Stimulated activated CD4-positive, alpha-beta T cell treated with anti-CD3 and anti-CD28 coated beads, TNF-alpha, amount 100 ng/mL, for 24 hours (primary cell): ENCODE data around the gene UIMC1.

Experiments
- DNase-seq, 3 experiments: peaks; one replicate each; pipeline ENCODE4 v3.0.0-alpha.2; 2020; ENCODE audit warnings: low read depth in 3 of 3

UIMC1 gene

DNA sequence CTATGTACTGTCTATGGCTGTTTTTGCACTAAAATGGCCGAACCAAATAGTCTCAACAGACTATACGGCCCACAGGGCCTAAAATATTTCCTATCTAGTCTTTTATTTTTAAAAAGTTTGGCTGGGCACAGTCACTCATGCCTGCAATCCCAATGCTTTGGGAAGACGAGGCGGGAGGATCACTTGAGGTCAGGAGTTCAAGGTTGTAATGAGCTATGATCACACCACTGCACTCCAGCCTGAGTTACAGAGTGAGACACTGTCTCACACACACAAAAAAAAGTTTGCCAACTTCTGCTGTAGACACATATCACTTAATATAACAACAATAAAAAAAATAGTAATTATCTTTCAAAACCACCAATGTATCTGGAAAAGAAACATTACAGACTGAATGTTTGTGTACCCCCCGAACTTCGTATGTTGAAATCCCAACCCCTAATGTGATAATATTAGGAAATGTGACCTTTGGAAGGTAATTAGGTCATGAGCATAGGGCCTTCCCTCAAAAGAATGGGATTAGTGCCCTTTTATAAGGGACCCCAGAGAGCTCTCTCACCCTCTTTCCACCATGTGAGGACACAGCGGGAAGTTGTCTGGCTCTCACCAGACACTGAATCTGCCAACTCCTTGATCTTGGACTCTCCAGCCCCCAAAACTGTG is 53.9 kb downstream of the UIMC1 start:
- no peak for DNase-seq

DNA sequence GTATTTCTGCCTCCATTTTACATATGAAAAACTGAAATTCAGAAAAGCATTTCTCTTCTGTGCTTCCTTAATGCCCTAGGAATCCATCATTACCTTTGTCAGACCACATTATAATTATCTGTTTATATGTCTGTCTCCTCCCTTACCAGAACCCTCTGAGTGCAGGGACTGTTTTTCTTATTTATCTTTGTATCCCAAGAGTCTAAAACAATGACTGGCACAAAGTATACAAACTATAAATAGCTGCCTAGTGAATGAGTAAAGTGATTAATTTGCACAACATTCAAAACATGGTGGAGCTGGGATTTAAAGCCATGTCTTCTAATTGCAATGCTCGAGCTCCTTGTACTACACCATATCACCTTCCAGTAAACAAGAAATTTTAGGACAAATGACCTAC is 58.1 kb downstream of the UIMC1 start:
- DNase-seq: no peak

DNA sequence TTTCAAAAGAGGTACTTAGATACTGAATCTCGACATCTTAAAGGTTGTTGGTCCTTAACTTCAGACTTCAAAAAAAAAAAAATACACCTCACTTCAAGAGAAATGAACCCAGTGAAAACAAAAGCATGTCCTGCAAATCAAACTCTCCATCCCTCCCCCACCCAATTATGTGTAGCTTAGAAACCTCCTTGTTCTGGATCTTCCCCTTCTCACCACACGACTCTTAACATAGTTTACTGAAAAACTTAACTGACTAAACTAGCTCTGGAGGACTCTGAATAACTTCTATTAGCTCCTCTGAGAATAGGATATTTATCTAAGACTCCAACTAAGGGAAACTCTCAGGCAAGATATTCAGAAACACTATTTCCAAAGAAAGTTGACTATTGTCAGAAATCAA is 58.7 kb downstream of the UIMC1 start:
- no peak for DNase-seq

DNA sequence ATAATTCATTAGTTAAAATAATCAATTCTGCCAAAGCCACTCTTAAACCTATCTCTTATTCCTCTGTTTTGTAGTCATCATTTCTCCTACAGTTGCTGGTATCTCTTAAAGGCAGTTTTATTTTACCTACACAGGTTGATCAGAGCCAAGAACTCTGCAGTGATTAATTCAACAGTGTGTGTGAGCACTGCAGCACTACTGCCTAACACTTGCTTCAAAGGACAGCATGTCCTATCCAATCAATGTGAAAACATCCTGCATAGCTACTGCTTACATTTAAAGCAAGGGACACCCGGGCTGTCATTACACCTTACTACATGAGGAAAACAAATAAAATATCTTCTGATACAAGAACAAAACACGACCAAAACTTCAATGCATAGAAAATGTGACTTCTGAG is 62.3 kb downstream of the UIMC1 start:
- DNase-seq: no peak

DNA sequence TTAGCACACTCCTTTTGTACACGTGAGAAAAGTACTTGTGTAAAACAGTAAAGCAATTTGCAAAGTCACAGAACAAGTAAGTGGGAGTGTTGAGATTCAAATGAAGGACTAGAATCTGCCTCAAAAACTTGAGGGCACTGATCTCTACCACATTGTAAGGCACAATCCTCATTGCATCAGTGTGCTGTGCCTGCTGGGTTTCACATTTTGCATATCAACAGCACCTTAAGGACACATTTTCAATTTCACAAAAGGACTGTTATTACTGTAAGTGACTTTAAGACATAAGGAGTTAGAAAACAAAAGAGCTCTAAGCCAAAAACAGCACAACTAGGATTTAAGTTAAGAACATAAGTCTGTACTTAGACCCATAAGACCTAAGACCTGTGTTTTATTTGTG is 62.8 kb downstream of the UIMC1 start:
- no peak for DNase-seq

DNA sequence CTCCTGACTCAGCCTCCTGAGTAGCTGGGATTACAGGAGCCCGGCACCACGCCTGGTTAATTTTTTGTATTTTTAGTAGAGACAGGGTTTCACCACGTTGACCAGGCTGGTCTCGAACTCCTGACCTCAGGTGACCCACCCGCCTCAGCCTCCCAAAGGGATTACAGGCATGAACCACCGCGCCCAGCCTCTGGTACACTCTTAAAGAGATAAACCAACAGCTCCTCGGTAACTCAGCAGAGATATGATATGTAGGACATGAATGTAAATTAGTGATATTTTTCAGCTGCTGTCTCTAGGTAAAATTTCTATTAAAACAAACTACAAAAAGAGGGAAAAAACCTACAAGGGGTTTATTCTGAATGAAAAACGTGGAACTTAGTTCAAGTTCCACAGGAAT is 64.6 kb downstream of the UIMC1 start:
- no peak for DNase-seq

DNA sequence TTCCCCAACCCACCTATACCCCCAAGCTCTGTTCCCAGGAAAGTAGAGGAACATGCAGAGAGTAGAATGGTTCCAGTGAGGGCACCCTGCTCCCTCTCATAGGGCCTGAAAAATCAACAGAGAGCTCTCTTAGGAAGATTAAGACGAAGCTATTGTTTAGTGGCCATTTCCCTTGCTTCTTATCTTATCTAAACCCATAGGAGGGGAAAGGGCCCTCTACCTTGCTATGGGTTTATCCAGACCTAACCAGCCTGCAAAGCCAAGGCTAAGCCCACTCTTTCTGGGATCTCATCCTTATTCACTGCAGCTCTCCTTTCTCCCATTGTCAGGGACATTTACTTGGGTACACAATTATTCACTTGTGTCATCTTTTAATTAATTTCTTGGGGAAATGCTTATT is 68.1 kb downstream of the UIMC1 start:
- no peak for DNase-seq

DNA sequence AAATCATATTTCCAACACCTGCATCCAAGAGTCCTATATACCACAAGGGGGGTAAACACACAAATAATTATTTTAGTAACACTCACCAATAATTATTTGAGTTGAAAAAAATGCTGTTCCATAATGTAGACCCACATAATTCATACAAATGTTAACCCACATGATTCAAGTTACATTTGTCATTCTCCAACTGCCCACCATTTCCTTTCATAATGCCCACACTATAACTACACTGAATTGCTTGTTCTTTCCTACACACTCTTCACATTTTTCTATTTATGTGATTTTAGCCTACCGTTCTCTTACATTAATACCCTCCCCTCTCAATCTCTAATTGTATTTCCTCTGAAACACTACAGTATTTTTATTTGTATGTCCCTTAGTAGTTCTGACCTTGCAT is 71.6 kb downstream of the UIMC1 start:
- DNase-seq: no peak

DNA sequence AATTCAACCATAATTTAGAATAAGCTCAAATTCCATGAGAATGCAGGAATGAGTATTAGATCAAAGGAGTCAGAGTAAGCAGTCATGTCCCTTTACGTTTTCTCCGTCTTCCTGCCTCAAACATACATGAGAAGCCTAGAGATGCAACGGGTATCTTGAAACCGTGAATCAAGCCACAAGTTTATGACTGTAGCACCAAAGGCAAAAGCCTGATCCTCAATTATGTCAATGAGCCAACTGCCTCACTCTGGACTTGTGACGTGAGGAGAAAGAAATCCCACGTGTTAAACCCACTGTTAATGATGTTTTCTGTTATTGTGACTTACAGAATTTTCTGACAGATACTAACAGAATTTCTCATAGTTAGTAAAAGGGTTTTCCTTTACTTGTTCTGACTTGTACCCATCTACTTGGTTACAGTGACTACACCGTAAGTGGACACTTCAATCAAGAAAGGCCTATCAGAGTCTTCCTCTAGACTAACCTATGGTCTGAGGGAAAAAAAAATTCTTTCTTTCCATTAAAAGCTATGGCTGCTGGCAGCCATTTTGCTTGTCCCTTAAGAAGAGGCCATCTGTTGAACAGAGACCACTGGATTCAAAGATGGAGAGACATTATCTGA is 72.2 kb downstream of the UIMC1 start:
- DNase-seq: no peak

DNA sequence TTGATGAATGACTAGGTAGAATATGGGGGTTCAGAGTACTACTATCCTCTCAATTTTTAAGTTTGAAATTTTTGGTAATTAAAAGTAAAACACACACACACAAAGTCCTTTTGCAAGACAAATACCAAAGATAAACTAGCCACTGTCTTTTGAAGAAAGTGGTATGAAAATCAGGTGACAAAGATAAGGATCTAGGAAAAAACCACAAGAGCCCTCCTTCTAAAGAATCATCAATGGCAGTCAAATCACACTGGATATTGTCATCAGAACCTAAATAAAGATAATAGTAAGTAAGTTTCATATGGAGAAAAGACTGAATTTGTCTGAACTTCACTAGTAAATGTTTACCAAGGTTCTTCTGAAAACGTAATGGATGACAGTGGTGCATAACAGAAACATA is 76.9 kb downstream of the UIMC1 start:
- DNase-seq: no peak

DNA sequence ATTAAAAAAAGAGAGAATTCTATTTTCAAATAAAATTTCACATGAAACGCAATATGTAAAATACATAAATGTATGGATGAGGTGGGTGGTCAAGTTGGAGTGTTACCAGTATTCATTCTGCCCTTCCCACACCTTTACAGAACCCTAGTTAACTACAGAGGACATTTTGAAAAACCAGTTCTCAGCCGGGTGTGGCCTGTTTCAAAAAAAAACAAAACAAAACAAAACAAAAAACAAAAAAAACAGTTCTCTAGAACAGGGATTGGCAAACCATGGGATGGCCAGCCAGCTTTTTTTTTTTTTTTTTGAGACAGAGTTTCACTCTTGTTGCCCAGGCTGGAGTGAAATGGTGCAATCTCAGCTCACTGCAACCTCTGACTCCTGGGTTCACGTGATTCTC is 79.0 kb downstream of the UIMC1 start:
- DNase-seq: no peak

DNA sequence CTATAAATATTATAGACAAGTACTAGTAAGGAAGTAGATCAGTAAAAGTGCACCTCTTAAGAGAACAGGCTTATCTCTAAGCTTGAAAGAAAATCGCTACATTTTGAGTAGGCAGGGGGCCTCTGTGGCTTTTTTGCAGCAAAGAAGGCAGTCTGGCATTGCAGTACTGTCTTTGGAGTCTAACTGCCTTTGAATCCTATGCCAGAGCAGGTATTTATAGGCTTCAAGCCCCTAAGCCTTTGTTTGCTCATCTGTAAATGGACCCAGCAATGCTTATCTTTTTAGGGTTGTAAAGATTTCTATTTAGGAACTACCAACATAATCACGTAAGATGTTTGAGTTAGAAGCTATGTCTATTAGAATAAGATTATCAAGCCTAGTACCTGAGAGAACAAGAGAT is 83.8 kb downstream of the UIMC1 start:
- no peak for DNase-seq

DNA sequence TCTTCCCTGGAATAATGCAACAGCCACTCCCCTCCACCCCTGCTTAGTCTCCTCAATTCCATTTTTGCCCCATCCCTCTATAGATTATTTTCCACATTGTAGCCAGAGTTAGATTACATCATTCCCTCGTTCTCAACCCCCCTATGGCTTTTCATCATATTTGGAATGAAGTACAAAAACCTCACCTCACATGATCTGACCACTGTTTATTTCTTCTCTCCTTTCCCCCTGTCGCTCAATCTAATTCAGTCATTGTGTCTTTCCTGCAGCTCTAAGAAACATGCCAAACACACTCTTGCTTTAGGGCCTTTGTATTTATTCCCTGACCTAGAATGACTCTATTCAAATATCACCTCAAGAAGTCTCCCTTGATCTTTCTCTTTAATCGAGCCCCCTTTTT is 84.9 kb downstream of the UIMC1 start:
- no peak for DNase-seq

DNA sequence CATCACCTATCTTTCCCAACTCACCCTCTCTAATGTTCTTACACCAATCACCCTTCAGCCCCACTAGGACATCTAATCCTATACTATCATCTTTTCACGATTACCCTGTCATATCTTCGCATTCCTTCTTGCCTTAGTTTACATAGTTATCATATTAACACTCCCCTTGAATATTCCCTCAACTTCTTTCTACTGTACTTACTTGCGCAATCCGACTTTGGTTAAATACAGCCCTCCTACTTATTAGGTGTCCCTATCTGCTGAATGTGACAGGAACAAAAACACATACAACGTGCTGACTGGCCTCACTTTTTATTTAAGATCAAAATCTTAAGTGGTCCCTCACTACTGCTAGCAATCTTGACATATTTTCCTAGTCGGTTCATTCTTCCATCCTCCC is 88.0 kb downstream of the UIMC1 start:
- no peak for DNase-seq

DNA sequence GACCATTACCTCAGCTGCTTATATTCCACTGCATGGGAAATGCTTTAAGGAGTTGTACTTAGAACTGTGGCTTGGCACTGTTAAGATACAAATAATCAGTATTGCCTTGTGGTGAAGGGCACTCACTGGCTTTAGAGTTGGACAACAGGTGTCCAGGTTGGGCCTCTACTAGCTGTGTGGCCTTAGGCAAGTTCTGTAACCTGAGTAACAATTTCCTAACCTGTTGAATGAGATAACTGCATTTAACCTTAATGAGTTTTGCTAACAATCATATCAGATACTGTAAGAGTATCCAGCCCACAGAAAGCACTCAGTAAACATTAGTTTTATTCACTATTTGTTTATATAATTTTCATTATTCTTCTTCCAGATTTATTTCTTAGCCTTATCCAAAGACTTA is 90.2 kb downstream of the UIMC1 start:
- DNase-seq: no peak

DNA sequence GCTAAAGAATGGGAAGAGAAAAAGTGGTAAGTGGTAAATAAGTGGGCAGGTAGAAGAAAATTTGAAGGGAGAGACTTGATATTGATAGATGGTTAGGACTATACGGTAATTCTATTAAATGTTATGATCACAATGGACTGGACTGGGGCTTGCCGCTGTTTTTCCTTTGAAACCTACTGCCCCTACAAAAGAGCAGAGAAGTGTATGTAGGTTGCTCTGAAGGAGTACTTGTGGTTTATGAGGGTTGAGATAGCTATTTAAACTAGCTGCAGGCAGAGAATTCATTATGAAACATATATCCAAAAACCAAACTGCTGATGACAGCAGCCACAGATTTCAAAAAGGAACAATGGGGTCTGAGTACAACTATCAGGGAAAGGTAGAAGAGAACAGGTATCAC is 90.7 kb downstream of the UIMC1 start:
- no peak for DNase-seq

DNA sequence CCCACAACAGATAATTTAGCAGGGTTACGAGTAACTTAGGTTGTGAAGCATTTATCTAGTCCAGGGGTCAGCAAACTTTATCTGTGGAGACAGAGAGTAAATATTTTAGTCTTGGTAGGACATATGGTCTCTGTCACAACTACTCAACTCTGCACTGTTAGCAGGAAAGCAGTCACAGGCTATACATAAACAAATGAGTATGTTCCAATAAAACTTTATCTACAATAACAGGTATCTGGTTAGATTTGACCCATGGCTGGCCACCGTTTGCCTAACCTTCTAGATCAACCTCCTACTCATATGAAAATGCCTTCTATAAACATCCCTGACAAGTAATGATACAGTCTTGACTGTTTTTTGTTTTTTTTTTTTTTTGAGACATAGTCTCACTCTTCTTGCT is 94.5 kb downstream of the UIMC1 start:
- DNase-seq: no peak

DNA sequence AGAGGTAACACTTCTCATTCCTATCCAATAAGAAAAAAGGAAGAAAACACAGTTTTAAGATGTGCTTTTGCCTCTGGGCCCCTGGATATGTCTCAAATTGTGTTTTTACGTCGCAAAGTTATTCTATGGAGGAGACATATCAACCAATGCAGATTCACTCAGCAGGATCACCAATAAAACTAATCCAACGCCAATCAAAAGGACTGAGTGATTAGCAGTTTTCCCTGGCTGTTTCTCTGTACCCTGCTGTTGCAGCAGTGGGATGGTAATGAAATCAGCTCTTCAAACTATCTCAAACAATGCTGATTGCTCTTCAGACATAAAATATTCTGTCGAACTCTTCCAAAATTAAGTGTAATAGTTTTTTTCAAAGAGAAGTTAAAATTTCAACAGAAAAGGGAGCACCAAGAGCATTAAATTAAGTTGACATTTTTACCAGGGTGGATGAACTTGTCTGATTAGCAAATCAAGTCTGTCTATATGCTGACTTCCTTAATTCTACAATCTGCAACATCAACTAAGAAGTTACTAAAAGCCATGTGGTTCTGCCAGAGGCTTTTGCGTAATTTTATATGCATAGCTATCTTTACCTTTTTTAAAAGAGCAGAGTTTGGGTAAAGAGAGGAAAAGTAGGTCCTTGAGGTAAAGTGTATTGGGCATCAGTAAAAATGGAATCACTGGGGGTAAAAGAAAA is 97.8 kb downstream of the UIMC1 start:
- DNase-seq: no peak

DNA sequence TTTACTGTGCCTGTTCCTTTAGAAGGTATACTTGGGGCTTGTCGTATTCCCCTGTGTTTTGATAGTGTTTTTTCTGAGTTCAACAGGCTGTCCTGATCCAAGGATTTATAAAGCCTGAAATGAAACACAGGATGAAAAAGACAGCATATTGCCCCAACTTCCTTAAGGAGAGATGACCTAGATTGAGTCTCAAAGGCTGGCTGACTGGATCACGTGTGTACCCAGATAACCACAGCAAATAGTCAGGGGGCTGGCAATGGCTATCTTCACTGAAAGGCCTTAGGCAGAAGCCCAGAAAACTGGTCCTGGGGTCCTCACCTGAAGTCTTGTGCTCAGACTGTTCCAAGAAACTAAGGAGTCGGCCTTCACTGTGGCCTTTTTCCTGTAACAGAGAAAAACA is 99.8 kb downstream of the UIMC1 start:
- no peak for DNase-seq

DNA sequence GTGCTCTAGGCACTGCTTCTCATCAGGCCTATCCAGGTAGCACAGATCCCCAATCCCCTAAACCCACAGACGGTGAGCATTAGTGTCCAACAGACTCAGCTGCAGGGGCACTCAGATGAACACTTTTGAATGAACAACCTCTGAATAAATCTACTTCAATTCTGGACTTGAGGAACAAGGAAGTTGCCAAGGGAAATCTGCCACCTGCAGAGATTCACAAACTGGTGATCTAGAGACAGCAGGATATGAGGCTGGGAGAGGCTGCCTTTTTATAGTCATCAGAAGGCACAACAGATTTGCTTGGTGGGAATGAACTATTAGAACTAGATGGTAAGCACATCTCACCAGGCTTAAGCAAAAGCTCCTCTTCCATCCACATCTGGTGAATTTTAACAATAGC is 100.5 kb downstream of the UIMC1 start:
- DNase-seq: no peak

DNA sequence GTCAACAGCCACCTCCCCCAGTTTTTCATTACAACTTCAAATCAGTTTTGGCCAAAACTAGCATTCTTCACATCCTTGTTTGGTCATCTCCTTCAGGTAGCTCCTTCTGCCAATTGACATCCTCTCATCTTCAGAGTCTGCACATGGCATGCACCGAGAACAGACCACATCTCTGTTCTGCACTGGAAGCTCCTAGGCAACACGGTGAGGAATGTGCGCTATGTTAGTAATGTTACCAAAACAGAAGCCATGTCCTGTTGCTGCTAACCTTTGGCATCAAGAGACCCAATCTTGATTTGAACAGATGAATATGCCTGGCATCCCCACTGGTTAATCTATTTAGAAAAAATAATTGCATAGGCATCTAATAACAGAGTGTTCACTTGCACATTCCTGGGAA is 102.3 kb downstream of the UIMC1 start:
- DNase-seq: no peak

DNA sequence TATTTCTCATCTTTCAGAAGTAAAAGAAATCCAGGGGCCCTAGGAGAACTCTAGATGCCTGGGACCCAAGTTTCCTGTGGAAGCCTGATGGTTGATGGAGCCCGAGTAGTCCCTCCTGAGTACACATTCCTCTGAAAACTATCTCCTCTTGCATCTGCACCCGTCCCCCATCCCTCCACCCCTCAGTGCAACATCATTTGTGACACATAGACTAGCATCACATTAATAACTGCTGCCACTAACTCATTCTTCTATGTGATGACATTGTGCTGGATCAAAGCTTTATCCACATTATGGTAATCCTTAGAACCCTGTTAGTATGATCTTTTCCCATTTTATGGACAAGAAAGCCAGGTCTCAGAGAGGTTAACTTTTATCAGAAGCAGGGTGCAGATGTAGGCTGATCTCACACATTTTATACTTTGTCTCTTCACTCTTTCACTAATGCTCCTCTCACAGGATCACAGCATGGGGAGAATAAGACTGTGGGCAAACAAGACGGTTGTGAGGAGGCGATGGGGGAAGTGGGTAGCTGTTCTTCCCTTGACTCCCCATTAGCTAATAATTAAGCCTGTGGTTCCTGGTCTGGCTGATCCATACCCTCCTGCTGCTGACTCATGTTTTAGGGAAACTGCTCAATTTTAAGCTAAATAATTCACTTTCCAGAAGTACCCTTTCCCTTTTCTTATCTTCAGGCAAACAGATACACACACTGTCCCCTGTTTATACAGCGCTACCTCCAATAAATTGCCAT is 103.5 kb downstream of the UIMC1 start:
- no peak for DNase-seq
